Ecto neural progenitor cell (in vitro differentiated cells): ENCODE data around the gene MADD.
A peak's percentile ranks its signal among the peaks of the same experiment; 100 is the strongest.

Source experiments
- DNase-seq: peaks from one replicate; pipeline ENCODE4 v3.0.0-alpha.2; 2018; ENCODE audit warnings: low spot score

The MADD gene

GRCh38 chr11:47269829-47270305 is at the start of gene MADD:
MADD (plus strand) TSS chr11:47270133.
- peak; percentile 87 for DNase-seq

GRCh38 chr11:47220401-47220821 is 49.5 kb upstream of the MADD start:
- DNase-seq, result no peak

GRCh38 chr11:47222696-47223095 is 47.2 kb upstream of the MADD start:
- no peak for DNase-seq

GRCh38 chr11:47225552-47226400 is 44.2 kb upstream of the MADD start:
- no peak for DNase-seq

DNA sequence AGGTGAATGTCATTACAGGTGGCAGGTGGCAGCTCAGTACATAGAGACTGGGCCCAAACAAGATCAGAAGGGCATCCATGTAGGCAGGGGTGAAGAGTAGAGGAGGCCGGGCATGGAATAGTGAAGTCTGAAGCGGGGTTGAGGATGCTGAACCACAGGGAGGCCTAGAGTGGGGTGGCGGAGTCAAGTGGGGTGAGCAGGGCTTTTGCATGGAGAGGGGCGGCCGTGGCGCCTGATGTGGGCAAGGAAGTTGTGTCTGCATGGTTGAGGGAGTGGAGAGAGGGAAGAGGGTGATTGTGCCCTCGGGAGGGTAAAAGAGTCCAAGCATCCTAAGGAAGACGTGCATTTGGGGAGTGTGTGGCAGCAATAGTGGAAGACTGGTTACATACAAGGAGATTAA is 40.8 kb upstream of the MADD start:
- DNase-seq, result no peak

DNA sequence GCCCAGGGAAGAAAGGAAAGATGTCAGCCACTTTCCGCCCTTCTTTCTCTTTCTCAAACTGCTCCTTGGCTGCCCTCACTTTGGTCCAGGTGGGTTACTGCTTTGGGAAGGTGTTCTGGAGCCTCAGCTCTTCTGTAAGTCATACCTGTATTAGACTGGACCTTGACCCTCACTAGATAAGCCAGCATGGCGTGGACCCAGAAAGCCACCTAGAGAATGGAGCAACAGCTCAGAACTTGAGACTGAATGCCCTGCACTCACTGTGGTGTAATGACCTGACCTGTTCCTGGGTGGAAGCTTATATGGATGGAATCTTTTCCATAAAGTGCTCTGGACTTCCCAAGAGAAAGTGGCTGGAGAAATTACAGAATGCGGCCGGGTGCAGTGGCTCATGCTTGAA is 36.9 kb upstream of the MADD start:
- no peak for DNase-seq

GRCh38 chr11:47233989-47234668 is 35.8 kb upstream of the MADD start:
- no peak for DNase-seq

- no peak for DNase-seq
Observed at GRCh38 chr11:47234669-47235100, 35.2 kb upstream of the MADD start.

DNA sequence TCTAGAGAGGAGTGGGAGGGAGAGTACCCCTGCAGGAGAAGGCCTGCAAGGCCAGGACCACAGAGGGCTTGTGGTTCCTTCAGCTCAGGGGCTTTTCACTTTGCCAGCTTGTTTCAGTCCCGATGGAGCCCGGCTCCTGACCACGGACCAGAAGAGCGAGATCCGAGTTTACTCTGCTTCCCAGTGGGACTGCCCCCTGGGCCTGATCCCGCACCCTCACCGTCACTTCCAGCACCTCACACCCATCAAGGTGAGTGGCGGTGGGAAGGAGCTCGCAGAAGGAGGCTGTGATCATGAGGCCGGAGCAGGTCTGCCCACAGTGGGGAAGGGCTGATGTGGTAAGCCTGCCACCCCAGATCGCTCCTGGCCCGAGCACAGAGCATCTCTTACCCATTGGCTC is 34.8 kb upstream of the MADD start:
- DNase-seq, result no peak

DNA sequence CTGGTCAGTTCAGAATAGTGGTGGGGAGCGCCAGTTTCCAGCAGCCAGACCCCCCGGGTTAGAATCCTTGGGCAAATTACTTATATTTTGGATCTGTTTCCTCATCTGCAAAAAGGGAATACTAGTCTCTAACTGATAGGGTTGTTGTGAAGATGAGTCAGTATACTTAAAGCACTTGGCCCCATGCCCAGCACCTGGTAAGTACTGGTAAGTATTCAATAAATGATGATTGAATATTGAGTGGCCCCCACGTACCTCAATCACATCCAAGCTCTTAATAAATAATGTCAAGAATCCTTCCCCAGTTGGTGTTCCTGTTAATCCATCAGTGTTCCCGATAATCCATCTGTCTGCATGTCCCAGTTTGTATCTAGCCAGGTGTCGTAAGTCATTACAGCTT is 33.5 kb upstream of the MADD start:
- no peak for DNase-seq

DNA sequence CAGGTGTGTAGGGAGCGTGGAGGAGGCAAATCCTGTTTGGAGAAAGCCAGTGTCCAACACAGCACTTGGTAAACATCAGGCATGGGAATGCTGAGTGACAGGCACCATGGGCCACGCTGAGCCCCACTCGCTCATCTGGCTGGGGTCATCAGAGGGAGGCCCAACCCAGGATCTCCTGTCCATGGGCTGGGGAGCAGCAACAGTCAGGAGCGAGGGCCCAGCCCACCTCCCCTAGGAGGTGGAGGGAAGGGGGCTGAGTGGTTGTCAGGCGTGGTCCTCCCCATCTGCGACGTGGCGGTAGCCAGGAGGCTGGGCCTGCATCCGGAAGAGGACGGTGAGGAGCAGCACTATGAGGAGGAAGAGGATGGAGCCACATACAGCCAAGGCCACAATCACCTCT is 30.1 kb upstream of the MADD start:
- DNase-seq, result no peak

DNA sequence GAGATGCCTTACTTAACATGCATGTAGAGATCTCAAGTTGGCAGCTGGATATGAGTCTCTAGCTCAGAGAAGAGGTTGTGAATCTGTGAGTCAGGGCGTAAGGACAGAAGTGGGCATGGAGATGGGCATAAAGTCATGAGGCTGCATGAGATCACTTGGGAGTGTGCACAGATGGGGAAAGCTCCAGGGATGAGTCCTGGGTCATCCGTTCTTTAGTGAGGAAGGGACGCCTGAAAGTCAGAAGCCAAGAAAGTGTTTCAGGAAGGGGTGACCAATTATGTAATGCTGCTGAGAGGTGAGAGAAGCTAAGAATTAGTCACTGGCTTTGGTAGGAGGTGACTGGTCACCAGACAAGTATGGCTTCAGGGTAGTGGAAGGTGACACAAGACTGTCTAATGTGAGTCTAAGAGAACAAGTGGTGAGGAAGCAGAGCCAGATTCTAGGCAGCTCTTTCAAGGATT is 28.1 kb upstream of the MADD start:
- DNase-seq, result no peak

DNA sequence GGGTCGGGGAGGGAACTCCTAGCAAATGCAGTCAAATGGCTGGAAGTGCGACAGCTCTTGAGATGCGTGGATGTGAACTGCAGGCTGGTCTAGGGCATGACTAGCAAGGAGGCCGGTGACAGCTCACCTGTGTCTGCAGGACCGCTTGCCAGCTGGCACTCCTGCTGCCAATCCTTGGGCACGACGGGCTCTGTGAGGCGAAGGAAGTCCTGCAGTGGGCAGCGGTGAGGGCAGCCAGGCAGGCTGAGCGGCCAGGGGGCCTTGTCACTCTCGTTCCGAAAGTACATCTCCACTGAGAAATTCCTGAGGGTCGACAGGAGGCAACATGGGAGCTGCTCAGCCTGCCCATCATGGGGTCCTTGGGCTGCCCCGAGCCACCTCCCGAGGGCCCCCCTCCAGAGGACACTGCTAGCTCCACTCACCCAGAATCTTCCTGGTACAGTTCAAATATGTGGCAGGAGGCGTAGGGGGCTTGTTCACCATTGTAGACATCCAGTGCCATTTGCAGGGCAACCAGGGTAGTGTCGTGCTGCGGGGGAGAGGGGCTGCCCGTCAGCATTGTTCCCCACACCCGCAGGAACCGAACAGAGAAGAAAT is 27.2 kb upstream of the MADD start:
- no peak for DNase-seq

- no peak for DNase-seq
Observed at GRCh38 chr11:47243454-47243853, 26.5 kb upstream of the MADD start.

DNA sequence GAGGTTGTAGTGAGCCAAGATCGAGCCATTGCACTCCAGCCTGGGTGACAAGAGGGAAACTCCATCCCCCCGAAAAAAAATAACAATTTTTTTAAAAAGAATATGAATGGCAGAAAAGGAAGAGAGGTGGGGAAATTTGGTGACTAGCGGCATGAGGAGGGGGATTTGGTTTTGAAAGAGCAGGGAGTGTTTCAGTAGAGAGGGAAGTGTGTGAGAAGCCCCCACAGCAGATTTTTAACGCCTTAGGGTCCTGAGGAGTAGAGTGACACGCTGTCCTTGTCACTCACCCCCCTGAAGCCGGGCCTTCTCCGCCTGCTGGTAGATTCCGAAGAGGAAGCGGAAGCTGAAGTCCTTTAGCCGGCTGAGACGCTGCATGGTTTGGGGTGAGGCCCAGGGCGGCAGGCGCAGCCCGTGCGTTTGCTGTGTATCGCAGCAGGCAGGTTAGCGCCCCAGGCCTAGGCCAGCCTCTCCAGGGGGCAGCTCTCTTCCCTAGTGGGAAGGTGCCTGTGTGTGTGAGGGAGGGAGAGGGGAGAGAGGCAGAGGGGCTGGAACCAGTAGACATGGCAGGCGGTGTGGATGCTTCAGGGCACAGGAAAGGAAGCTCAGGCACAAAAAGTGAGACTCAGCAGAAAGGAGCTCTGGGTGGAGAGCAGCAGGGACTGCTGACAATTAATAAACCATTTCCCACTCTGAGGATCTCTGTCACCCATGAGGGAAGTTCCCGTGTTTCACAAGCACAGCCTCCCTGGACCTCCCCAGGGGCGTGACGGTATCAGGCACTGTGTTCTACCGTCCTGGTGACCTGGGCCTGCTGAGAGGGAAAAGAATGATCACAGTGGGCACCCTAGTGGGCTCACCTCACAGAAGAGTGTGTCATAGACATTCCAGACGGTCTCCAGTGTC is 25.2 kb upstream of the MADD start:
- DNase-seq, result no peak

- no peak for DNase-seq
Observed at GRCh38 chr11:47245611-47246357, 24.1 kb upstream of the MADD start.

- no peak for DNase-seq
Observed at GRCh38 chr11:47247502-47247901, 22.4 kb upstream of the MADD start.

GRCh38 chr11:47248304-47248663 is 21.6 kb upstream of the MADD start:
- no peak for DNase-seq

GRCh38 chr11:47248664-47249377 is 21.1 kb upstream of the MADD start, which contains the start of gene ACP2:
ACP2 (minus strand) TSS chr11:47248814; CDS start chr11:47248789, 25 bp downstream.
- DNase-seq, result peak; percentile 86

- no peak for DNase-seq
Observed at GRCh38 chr11:47249378-47249715, 20.6 kb upstream of the MADD start.
